Measurements from ENCODE around the gene MMP15.

Gene MMP15

DNA sequence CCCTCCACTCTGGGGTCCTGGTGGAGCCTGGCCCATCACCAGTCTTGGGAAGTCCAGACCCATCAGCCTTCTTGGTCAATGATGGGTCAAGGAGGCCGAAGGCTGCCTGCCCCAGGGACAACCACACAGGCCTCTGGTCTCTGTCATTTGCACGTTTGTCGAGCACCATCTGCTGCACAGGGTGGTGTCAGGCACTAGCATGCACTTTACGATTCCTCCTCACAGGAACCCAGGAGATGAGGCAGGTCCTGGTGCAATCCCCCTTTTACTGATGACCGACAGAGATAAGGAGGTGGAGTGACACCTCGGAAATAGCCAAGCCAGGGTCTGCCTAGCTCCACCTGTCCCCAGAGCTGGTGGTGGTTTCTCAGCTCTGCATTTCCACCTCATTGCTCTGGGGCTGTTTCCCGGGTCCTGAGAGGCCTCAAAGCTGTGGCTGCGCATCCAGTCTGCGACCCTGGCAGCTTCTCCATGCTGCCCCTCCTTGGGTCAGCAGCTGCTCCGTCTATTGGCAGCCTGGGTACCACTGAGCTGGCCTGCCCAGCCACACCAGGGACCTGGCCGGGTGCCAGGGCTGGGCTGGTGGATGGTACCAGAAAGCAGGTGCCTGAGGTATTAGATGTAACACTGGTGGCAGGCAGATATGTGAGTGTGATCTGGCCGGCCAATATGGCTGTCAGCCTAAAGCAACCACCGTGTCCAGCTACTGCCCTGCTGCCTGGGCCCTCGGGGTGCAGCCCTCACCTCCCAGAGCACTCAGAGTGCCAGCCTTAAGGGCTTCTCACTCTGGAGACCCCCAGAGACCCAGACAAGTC lies 10.0 kb downstream of the MMP15 start:
- no peak for DNase-seq (ENCODE audit: low spot score)

DNA sequence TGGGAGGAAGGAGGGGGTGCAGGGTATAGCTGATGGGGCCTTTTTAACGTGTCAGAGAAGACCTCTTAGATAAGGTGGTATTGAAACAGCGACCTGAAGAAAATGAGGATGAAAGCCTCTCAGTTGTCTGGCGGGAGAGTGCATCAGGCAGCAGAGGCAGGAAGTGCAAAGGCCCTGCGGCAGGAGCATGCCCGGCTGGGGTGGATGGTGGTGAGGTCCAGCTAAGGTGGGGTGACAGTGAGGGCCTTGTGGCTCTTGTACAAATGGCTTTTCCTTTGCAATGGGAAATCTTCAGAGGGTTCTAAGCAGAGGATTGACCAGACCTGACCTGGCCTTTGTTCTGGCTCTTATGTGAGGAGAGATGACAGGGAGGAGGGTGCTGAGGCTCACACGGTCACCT lies 11.4 kb downstream of the MMP15 start:
- DNase-seq (ENCODE audit: low spot score) = no peak

DNA sequence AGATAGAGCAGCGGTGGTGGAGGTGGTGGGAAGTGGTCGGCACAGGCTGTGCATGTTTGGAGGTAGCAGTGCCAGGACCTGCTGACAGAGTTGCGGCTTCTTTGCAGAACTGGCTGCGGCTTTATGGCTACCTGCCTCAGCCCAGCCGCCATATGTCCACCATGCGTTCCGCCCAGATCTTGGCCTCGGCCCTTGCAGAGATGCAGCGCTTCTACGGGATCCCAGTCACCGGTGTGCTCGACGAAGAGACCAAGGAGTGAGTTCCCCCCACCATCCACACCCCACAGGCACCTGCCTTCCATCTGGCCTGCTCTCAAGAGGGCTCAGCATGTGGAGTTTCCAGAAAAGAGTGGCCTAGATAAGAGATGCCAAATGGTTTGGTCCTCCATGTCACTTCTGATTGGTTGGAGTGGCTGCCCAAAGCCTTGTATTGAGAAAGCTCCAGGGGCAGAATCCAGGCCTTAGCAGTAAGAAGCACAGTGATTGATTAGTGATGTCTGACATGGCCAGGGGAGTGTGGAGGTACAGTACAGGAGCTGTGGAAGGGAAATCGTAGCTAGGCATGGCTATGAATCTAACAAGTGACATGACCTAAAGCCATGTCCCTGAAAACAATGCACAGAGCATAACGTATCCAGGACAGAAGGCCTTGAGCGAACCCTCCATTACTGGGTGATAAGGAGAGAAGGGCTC lies 12.0 kb downstream of the MMP15 start:
- no peak for DNase-seq (ENCODE audit: low spot score)

DNA sequence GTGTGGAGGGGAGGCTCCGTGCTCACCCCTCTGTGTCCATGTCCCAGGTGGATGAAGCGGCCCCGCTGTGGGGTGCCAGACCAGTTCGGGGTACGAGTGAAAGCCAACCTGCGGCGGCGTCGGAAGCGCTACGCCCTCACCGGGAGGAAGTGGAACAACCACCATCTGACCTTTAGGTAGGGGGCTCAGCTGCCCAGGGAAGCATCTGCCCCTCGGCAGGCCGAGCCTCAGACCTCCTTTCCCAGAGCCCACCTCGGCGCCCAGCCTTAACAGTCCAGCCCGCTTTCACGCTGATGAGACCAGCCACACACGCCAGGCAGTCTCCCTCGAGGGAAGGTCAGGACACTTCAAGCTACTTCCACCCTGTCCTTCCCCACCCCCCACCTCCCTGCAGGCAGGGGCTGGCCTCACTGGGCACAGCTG lies 12.7 kb downstream of the MMP15 start:
- no peak for DNase-seq (ENCODE audit: low spot score)

- DNase-seq (ENCODE audit: low spot score) = no peak
Observed at GRCh38 chr16:58039829-58040495, 14.4 kb downstream of the MMP15 start.

- no peak for DNase-seq (ENCODE audit: low spot score)
Observed at GRCh38 chr16:58040496-58040846, 14.9 kb downstream of the MMP15 start.

- no peak for DNase-seq (ENCODE audit: low spot score)
Observed at GRCh38 chr16:58040945-58041627, 15.5 kb downstream of the MMP15 start.

- no peak for DNase-seq (ENCODE audit: low spot score)
Observed at GRCh38 chr16:58041628-58041955, 16.0 kb downstream of the MMP15 start.

GRCh38 chr16:58042001-58042885 lies 16.7 kb downstream of the MMP15 start:
- no peak for DNase-seq (ENCODE audit: low spot score)

DNA sequence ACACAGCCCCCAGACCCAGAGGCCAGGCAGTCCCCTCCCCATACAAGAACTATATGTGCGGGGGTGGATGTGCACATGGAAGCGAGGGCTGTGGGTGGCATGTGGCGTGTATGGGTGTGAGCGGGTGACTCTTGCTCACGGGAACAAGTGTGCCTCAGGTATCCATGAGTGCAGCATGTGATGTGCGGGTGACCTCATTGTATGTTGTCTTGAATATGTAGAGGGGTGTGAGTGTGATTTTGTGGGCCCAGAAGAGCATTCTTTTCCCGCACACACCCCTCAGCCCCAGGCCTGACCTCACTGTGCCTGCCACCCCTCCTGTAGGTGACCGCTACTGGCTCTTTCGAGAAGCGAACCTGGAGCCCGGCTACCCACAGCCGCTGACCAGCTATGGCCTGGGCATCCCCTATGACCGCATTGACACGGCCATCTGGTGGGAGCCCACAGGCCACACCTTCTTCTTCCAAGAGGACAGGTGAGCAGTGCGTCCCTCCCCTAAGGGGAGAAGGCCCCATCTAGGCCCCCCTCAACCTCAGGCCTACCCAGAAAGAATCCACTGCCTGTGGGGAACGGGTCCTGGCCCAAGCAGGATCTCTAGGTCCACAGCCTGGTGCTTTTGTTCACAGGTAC lies 17.4 kb downstream of the MMP15 start:
- DNase-seq (ENCODE audit: low spot score) = no peak

- no peak for DNase-seq (ENCODE audit: low spot score)
Observed at GRCh38 chr16:58043571-58044155, 18.1 kb downstream of the MMP15 start.

GRCh38 chr16:58044266-58045019 lies 18.9 kb downstream of the MMP15 start:
- DNase-seq (ENCODE audit: low spot score) = no peak

DNA sequence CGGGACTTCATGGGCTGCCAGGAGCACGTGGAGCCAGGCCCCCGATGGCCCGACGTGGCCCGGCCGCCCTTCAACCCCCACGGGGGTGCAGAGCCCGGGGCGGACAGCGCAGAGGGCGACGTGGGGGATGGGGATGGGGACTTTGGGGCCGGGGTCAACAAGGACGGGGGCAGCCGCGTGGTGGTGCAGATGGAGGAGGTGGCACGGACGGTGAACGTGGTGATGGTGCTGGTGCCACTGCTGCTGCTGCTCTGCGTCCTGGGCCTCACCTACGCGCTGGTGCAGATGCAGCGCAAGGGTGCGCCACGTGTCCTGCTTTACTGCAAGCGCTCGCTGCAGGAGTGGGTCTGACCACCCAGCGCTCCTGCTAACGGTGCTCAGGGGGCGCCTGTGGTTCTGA lies 19.5 kb downstream of the MMP15 start:
- no peak for DNase-seq (ENCODE audit: low spot score)

- no peak for DNase-seq (ENCODE audit: low spot score)
Observed at GRCh38 chr16:58046054-58046881, 20.7 kb downstream of the MMP15 start.

DNA sequence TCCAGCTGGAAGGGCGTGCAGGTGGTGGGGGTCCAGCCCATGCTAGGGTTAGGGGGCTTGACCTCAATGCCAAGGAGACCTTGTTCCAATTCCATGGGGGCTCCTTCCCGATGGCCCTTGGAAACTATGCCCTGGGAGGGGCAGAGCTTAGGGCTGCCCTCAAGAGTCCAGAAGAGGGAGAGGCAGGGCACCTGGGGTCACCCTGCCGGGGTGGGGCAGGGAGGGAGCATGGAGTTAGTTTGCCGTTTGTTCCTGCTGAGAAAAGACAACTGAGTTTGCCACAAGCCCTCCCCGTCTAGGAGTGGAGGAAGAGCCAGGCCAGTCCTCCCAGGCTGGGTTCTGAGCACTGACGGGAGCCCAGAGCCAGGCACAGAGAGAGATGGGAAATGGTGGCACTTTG lies 21.4 kb downstream of the MMP15 start:
- DNase-seq (ENCODE audit: low spot score) = no peak

- no peak for DNase-seq (ENCODE audit: low spot score)
Observed at GRCh38 chr16:58047557-58048348, 22.2 kb downstream of the MMP15 start.

DNA sequence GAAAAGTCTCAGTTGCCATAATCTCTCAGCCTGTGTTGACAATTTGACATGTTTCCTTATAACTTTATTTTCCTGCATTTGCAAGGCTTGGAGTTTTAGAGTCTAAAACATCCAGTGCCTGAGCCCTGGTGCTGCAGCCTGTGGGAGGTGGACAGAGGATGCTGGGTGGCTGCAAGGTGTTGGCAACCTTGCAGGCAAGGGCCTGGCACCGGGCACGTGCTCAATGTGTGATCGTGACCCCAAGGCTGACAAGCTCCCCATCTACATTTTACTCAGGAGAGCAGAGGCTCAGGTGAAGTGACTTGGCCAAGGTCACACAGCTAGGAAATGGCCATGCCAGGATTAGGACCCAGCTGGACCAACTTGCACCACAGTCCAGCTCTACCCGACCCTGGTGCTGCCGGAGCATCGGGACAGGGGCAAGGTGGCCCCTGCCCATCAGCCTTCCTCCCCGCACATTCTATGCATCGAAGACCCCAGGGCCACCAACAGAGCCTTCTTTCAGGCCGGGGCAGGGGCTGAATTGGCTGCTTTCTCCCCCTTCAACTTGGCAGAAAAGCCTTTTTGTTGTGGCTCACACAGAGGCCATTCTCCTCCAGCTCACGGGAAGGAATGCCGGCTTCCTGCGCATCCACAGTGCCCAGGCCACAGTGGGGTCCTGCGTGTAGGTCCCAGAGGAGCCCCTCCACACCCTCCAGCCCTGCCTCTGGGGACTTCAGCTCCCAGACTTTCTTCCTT lies 23.1 kb downstream of the MMP15 start:
- peak; percentile 3 for DNase-seq (ENCODE audit: low spot score)
